Uterus (tissue), 4 donors: ENCODE measurements around the gene TANK. TPM values are rescaled to one million over a fixed set of nuclear protein-coding genes. Genes with fewer than 3 reads are reported as not detected.

Experiments
- DNase-seq, 2 donors: peaks; one replicate each; pipeline ENCODE4 v3.0.0-alpha.2; 2019 to 2020
- H3K27ac ChIP-seq, 2 donors: fragments of 200-600 bp; sonication (generic); 1 replicate in 1 of 2; 2 replicates in 1 of 2; pipeline ENCODE4 v1.5.1; 2016 to 2018
- H3K27me3 ChIP-seq, 2 donors: fragments of 200-600 bp; sonication (generic); one replicate each; pipeline ENCODE4 v1.5.1; 2018 to 2019; ENCODE audit warnings: control low read depth in 1 of 2
- H3K36me3 ChIP-seq, 2 donors: fragments of 200-600 bp; sonication (generic); one replicate each; pipeline ENCODE4 v1.5.1; 2019; ENCODE audit warnings: control low read depth in 1 of 2
- H3K4me1 ChIP-seq, 2 donors: fragments of 200-600 bp; sonication (generic); one replicate each; pipeline ENCODE4 v1.5.1; 2018 to 2019; ENCODE audit warnings: control low read depth in 1 of 2
- H3K4me3 ChIP-seq, 2 donors: fragments of 200-600 bp; sonication (generic); 1 replicate in 1 of 2; 2 replicates in 1 of 2; pipeline ENCODE4 v1.5.1; 2018 to 2019; ENCODE audit warnings: mild to moderate bottlenecking in 1 of 2
- H3K9me3 ChIP-seq, 2 donors: fragments of 200-600 bp; sonication (generic); one replicate each; pipeline ENCODE4 v1.5.1; 2019; ENCODE audit warnings: control low read depth in 1 of 2
- POLR2A ChIP-seq, 2 donors: fragments of 450-650 bp; IDR thresholded peaks; one replicate each; pipeline ENCODE4 v1.6.1; 2016; ENCODE audit warnings: antibody characterized with exemption in 2 of 2, mild to moderate bottlenecking in 1 of 2, moderate library complexity in 1 of 2
- intact Hi-C: fragments of 100-400 bp; cut with DNase I; formaldehyde crosslinking; loops from one replicate; pipeline ENCODE4 v1.15.1; 2023; ENCODE audit warnings: low total_unique reads
- total RNA-seq, 4 donors: library from RNA; depleted of rRNA in 3 of 4; stranded (reverse); fragments of >200 nt in 3 of 4; gene quantifications; one replicate each; pipeline versions ENCODE4 v1.1.0 to v1.2.4, GENCODE V29; 2014 to 2023
- TF ChIP-seq, protein P1 (sequence below), 4 experiments: fragments of 200-600 bp in 2 of 4; fragments of 450-650 bp in 2 of 4; sonication (generic) in 2 of 4; IDR thresholded peaks; one replicate each; pipeline ENCODE4 v1.5.1; 2016 to 2019; ENCODE audit warnings: antibody characterized with exemption in 4 of 4, mild to moderate bottlenecking in 2 of 4, moderate library complexity in 1 of 4
- donor health status: DM: yes; HTN: yes; CAD: no.

Gene TANK
- total RNA-seq, 4 donors from 2014 or later = 56.6 to 131 (median 70.7) TPM

GRCh38 chr2:161250864-161251436 lies 90.7 kb downstream of the TANK start:
- H3K27me3 ChIP-seq = peaks cover 0 to 12% of the 10 kb centered on the region in 2 donors
- H3K4me1 ChIP-seq = no peaks in the 10 kb centered on the region
- no peaks in the 10 kb centered on the region for H3K36me3 ChIP-seq
- H3K4me3 ChIP-seq = no peak overlapping the region
- intact Hi-C loops = no loop called here
- H3K27ac ChIP-seq = no peak overlapping the region
- no peak for TF ChIP-seq POLR2A (IDR thresholded peaks at IDR 0.05)
- TF ChIP-seq, protein P1, sequence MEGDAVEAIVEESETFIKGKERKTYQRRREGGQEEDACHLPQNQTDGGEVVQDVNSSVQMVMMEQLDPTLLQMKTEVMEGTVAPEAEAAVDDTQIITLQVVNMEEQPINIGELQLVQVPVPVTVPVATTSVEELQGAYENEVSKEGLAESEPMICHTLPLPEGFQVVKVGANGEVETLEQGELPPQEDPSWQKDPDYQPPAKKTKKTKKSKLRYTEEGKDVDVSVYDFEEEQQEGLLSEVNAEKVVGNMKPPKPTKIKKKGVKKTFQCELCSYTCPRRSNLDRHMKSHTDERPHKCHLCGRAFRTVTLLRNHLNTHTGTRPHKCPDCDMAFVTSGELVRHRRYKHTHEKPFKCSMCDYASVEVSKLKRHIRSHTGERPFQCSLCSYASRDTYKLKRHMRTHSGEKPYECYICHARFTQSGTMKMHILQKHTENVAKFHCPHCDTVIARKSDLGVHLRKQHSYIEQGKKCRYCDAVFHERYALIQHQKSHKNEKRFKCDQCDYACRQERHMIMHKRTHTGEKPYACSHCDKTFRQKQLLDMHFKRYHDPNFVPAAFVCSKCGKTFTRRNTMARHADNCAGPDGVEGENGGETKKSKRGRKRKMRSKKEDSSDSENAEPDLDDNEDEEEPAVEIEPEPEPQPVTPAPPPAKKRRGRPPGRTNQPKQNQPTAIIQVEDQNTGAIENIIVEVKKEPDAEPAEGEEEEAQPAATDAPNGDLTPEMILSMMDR (IDR thresholded peaks at IDR 0.05) = peak; percentile 14 to 33 (median 26)
- no peak for DNase-seq
- no peaks in the 10 kb centered on the region for H3K9me3 ChIP-seq

GRCh38 chr2:161257123-161257952 lies 97.1 kb downstream of the TANK start:
- Histone ChIP-seq H3K27me3 (no peaks in the 10 kb centered on the region), H3K27ac (no peak overlapping the region), H3K9me3 (no peaks in the 10 kb centered on the region), H3K4me3 (no peak overlapping the region), H3K36me3 (no peaks in the 10 kb centered on the region), H3K4me1 (no peaks in the 10 kb centered on the region)
- DNase-seq = no peak
- no peak for TF ChIP-seq POLR2A (IDR thresholded peaks at IDR 0.05)
- TF ChIP-seq, protein P1 (IDR thresholded peaks at IDR 0.05) = no peak
- intact Hi-C loops = no loop called here

DNA sequence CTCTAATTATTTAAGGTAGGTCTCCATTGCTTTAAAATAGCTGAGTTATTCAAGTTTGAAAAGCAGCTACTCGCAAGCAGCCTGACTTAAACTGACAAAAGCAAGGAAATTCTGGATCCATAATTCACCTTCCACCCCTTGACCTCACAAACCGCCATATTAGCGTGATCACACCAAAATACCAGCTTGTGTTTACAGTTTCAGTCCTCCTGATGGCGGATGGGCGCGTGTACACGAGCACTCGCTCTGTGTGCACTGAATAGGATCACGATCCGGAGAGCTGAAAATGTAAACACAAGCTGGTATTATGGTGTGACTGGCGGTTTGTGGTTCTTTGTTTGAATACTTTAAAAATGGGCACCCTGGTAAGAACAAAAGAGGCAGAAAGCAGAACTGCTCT lies 105.6 kb downstream of the TANK start:
- no peak for TF ChIP-seq POLR2A (IDR thresholded peaks at IDR 0.05)
- TF ChIP-seq, protein P1 (IDR thresholded peaks at IDR 0.05) = no peak
- Histone ChIP-seq H3K4me1 (no peaks in the 10 kb centered on the region), H3K4me3 (no peak overlapping the region)

DNA sequence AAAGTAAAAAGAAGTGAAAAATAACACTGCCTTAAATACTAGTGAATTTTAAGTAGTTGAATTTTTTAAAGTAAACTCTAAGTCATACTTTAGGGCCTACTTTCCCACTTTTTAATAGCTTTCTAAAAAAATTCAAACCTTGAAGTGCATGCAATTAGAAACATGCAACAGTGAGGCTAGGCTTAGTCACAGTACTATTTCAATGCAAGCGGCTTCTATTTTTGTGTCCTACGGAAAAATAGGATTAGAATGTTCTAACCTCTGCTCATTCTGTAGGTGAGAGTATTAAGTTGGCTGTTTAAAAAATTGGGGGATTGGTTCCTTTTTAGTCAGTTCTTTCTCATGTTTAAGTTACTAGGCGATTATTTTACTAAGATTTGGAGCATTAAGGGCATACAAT lies 108.9 kb downstream of the TANK start:
- H3K36me3 ChIP-seq = no peaks in the 10 kb centered on the region
- H3K27me3 ChIP-seq = peaks cover 0 to 4% of the 10 kb centered on the region in 2 donors
- intact Hi-C loops = no loop called here
- TF ChIP-seq, protein P1 (IDR thresholded peaks at IDR 0.05) = no peak
- no peak for TF ChIP-seq POLR2A (IDR thresholded peaks at IDR 0.05)
- H3K9me3 ChIP-seq = no peaks in the 10 kb centered on the region
- H3K4me3 ChIP-seq = no peak overlapping the region
- H3K27ac ChIP-seq = no peak overlapping the region
- no peak for DNase-seq
- H3K4me1 ChIP-seq = no peaks in the 10 kb centered on the region

More for the DNA sequence above, 105.6 kb downstream of the TANK start:
- DNase-seq = no peak
- no peak overlapping the region for H3K27ac ChIP-seq
- H3K9me3 ChIP-seq = no peaks in the 10 kb centered on the region
- H3K27me3 ChIP-seq = peaks cover 0 to 4% of the 10 kb centered on the region in 2 donors
- H3K36me3 ChIP-seq = no peaks in the 10 kb centered on the region
- intact Hi-C loops = no loop called here
